Osteocyte (in vitro differentiated cells): ENCODE data around the gene EGFL8. TPM values are rescaled to one million over a fixed set of nuclear protein-coding genes. Genes with fewer than 3 reads are reported as not detected.

ENCODE experiments used
- DNase-seq: peaks from one replicate; pipeline ENCODE4 v3.0.0; 2021; ENCODE audit warnings: mixed read lengths; ENCODE audit not compliant: unreplicated experiment; ENCODE audit errors: extremely low spot score
- H3K27ac Mint-ChIP-seq: one replicate; pipeline ENCODE4 v1.8.0; 2021; ENCODE audit warnings: mild to moderate bottlenecking, mixed read lengths; ENCODE audit not compliant: unreplicated experiment
- H3K27me3 Mint-ChIP-seq: one replicate; pipeline ENCODE4 v1.8.0; 2021; ENCODE audit warnings: mixed read lengths; ENCODE audit not compliant: unreplicated experiment
- H3K36me3 Mint-ChIP-seq: one replicate; pipeline ENCODE4 v1.8.0; 2021; ENCODE audit warnings: mixed read lengths; ENCODE audit not compliant: unreplicated experiment
- H3K4me1 Mint-ChIP-seq: one replicate; pipeline ENCODE4 v1.8.0; 2021; ENCODE audit warnings: mixed read lengths; ENCODE audit not compliant: unreplicated experiment
- H3K4me3 Mint-ChIP-seq: one replicate; pipeline ENCODE4 v1.8.0; 2021; ENCODE audit warnings: mild to moderate bottlenecking, moderate library complexity, mixed read lengths; ENCODE audit not compliant: unreplicated experiment
- H3K9me3 Mint-ChIP-seq: one replicate; pipeline ENCODE4 v1.8.0; 2021; ENCODE audit warnings: mixed read lengths; ENCODE audit not compliant: unreplicated experiment
- CTCF ChIP-seq: fragments of 200-600 bp; sonication (generic); IDR thresholded peaks from 2 replicates; pipeline ENCODE4 v1.5.0; 2021; ENCODE audit warnings: antibody characterized with exemption, mild to moderate bottlenecking, moderate library complexity
- total RNA-seq: library from RNA; stranded (reverse); gene quantifications from 2 replicates; pipeline ENCODE4 v1.2.1, GENCODE V29; 2021

EGFL8 gene
- total RNA-seq, 1 donor from 2014 or later = 22.8 TPM

DNA sequence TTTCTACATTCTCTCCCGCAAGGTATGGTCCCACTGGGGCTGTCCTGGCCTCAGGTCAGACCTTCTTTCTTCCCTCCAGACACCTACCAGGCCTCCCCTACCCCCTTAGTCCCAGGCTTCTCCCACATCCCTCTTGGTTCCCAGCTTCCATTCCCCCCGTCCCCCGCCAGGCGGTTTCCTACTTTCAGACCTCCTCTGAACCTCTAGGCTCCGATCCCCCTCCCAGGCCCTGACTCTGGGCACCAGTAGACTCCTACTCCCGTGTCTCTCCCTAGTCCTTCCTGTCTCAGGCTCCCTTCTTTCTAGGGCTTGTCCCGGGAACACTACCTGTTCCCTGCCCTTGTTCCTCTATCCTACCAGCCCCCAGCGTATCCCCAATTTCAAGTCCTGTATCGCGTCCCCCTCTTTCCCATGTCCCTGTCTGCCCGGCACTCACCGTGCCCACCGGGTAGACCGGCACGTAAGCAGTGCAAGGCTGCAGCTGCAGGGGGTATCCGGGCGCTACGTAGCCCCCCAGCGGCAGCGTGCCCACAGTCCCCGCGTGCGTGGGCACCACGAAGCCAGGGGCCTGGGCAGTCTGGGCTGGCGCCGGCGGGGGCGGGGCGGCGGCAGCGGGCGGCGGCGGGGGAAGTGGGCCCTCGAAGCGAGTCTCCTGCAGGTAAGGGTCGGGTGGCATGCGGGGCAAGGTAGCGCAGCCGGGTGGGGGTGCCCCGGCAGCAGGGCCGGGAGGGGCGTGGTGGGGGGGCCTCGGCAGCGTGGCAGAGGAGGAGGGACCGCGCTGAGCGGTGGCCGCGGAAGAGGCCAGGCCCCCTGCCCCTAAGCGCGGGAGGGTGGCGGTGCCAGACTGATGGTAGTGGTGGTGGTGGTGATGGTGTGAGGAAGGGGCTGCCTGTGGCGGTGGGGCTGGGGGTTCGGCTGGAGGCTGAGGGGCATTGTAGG lies 14.2 kb upstream of the EGFL8 start:
- peaks cover 31% of the 10 kb centered on the region for H3K4me1 Mint-ChIP-seq
- no peak overlapping the region for H3K4me3 Mint-ChIP-seq
- peaks cover 2% of the 10 kb centered on the region for H3K36me3 Mint-ChIP-seq
- H3K27me3 Mint-ChIP-seq = no peaks in the 10 kb centered on the region
- H3K9me3 Mint-ChIP-seq = no peaks in the 10 kb centered on the region
- DNase-seq = no peak
- H3K27ac Mint-ChIP-seq = no peak overlapping the region
- no peak for TF ChIP-seq CTCF

DNA sequence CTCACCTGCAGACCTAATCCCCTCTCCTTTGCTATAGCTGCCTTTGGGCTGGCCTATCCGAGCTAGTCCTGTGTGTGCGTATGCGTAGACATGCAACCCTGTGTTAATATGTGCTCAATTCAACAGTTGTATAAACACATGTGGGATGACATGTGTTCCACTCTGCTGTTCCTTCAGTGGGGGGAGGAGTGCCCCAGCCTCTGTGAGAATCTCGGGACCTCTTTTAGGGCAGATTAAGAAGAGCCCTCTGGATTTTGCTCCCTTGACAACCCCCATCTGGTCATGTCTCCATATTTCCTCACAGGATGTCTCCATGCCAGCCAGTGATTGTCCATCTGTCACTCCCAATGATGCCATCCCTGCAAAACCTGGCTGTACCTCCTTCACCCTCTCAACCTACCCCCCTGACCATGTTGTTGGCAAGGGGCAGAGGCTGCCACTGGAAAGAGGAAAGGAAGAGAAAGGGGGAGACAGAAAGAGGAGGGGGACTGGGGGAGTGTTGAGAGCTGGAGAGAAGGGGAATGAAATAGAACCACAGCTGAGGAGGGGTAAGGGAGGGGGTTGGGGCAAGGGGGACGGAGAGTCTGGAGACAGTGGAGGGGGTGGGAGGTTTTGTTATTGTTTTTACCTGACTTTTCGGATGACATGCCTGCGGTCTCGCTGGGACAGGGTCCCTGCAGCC lies 13.1 kb upstream of the EGFL8 start:
- no peaks in the 10 kb centered on the region for H3K9me3 Mint-ChIP-seq
- H3K27me3 Mint-ChIP-seq = no peaks in the 10 kb centered on the region
- H3K27ac Mint-ChIP-seq = peak overlapping the region; percentile 50
- H3K4me1 Mint-ChIP-seq = peaks cover 35% of the 10 kb centered on the region
- H3K36me3 Mint-ChIP-seq = peaks cover 6% of the 10 kb centered on the region
- no peak for TF ChIP-seq CTCF
- no peak for DNase-seq
- peak overlapping the region; percentile 42 for H3K4me3 Mint-ChIP-seq

DNA sequence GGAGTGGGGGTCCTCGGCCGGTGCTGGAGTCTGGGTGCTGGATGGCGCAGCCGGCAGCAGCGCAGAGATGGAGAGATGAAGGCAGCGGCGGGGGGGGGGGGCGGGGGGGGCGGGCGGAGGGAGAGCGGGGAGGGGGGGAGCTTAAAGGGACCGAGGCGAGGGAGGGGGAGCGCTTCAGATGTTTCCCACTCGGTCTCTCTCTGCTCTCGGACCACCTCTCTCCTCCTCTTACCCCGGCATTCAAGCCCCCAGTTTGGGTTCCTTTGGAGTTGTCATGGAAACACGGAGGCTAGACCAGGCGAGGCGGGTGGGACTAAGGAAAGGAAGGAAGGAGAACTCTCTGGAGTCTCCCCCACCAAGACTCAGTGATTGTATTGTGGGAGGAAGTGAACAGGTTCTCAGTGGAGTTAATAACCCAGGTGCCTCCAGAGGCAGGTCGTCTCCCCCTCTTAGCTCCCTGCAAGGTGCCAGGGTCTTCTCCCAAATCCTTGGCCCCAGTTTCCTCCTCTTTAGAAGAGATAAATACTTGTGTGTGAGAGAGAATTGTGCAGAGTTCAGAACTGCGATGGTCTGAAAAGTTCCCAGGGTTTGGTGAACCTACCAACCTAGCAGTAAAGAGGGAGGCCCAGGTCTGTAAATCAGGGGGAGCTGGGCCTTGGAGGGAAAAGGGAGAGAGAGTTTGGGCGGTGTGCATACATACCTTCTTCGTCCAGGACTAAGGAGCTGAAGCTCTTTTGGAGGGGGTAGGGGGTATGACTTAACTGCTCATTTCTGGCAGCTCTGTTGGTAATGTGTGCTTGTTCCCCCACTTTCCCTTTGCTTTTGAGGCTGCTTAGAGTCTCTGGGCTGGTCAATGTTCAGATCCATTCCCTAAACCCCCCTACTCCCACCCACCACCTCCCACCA lies 12.3 kb upstream of the EGFL8 start, which contains the start of gene PRRT1:
PRRT1 (minus strand) TSS at position 77 of the 906 bp plus-strand sequence. CDS start 112 bp downstream, outside the sequence.
- H3K27me3 Mint-ChIP-seq = no peaks in the 10 kb centered on the region
- peak within 1 kb of the TSS; percentile 99 for H3K4me3 Mint-ChIP-seq
- peaks cover 6% of the 10 kb centered on the region for H3K36me3 Mint-ChIP-seq
- H3K9me3 Mint-ChIP-seq = no peaks in the 10 kb centered on the region
- DNase-seq = no peak
- H3K4me1 Mint-ChIP-seq = peaks cover 32% of the 10 kb centered on the region
- peak within 1 kb of the TSS; percentile 98 for H3K27ac Mint-ChIP-seq
- TF ChIP-seq CTCF = no peak

DNA sequence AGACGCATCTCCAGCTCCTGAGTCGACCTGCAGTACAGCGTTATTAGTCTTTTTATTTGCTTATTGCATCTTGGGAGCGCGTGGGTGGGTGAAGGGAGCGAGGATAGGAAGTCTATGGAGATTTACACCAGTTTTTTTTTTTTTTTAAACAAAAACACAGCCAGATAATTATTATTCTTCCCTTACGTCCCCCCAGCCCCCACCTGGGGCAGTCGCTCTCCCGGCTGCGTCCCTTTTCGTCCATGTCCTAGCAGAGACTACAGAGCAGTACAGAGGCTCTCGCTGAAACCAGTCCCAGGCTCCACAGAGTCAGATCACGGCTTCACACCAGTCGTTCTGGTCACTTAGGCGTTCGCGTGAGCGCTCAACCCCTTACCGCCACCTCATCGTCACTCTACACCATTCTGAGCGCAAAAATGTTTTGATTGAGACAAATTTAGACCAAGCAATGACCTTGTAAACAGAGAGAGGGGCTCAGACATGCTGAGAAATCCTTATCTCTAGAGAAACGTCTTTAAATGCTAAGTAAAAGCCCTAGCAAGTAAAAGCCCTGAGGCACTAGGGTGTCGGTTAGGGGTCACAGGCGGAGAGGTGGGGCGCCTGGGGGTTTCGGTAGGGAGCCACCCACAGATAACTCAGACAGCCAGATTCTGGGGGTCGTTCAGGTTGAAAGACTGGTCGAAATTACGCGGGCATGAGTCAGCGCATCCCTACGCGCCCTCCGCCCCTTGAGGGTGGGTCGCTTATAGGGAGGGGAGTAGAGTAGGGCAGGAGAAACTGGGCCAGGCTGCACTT lies 11.4 kb upstream of the EGFL8 start:
- H3K9me3 Mint-ChIP-seq = no peaks in the 10 kb centered on the region
- DNase-seq = no peak
- peaks cover 13% of the 10 kb centered on the region for H3K36me3 Mint-ChIP-seq
- peak overlapping the region; percentile 99 for H3K4me3 Mint-ChIP-seq
- H3K27ac Mint-ChIP-seq = peak overlapping the region; percentile 98
- TF ChIP-seq CTCF = no peak
- H3K27me3 Mint-ChIP-seq = no peaks in the 10 kb centered on the region
- H3K4me1 Mint-ChIP-seq = peaks cover 32% of the 10 kb centered on the region
